Astrocyte (in vitro differentiated cells and primary cell): Measurements from ENCODE around the gene PPP1R14C. TPM values are rescaled to one million over a fixed set of nuclear protein-coding genes. Genes with fewer than 3 reads are reported as not detected.

Experiments
- DNase-seq: peaks from one replicate; pipeline ENCODE4 v3.0.0-alpha.2; 2010; ENCODE audit warnings: low read depth
- FAIRE-seq: peaks from 2 replicates; lab custom pipeline; 2011; peaks lifted over from hg19 to GRCh38; lab: Jason Lieb, UNC
- H2AFZ ChIP-seq: 2 replicates; pipeline ENCODE4 v1.6.0; 2012; ENCODE audit warnings: low read depth, low read length, inconsistent platforms
- H3K27ac ChIP-seq: 2 replicates; pipeline ENCODE4 v1.5.1; 2011; ENCODE audit warnings: low read depth, low read length, inconsistent platforms
- H3K27me3 ChIP-seq: 2 replicates; pipeline ENCODE4 v1.6.0; 2011; ENCODE audit warnings: low read length, inconsistent platforms; ENCODE audit not compliant: insufficient read depth
- H3K36me3 ChIP-seq: 2 replicates; pipeline ENCODE4 v1.5.1; 2011; ENCODE audit warnings: low read length, inconsistent platforms; ENCODE audit not compliant: insufficient read depth
- H3K4me1 ChIP-seq: 2 replicates; pipeline ENCODE4 v1.5.1; 2011; ENCODE audit warnings: low read length, inconsistent platforms; ENCODE audit not compliant: insufficient read depth
- H3K4me2 ChIP-seq: 2 replicates; pipeline ENCODE4 v1.6.0; 2012; ENCODE audit warnings: low read length, inconsistent platforms
- H3K4me3 ChIP-seq: 2 replicates; pipeline ENCODE4 v1.5.1; 2011; ENCODE audit warnings: low read depth, mild to moderate bottlenecking, low read length, inconsistent platforms; ENCODE audit not compliant: insufficient read depth
- H3K79me2 ChIP-seq: 2 replicates; pipeline ENCODE4 v1.6.0; 2012; ENCODE audit warnings: mild to moderate bottlenecking, low read length, inconsistent platforms; ENCODE audit not compliant: insufficient read depth
- H3K9ac ChIP-seq: 2 replicates; pipeline ENCODE4 v1.6.0; 2012; ENCODE audit warnings: mild to moderate bottlenecking, low read length, inconsistent platforms
- H3K9me3 ChIP-seq: 2 replicates; pipeline ENCODE4 v1.5.1; 2012; ENCODE audit warnings: low read depth, mild to moderate bottlenecking, low read length, inconsistent platforms; ENCODE audit not compliant: insufficient read depth
- H4K20me1 ChIP-seq: 2 replicates; pipeline ENCODE4 v1.6.0; 2012; ENCODE audit warnings: low read length, inconsistent platforms; ENCODE audit not compliant: insufficient read depth
- H3K27ac Mint-ChIP-seq: one replicate; pipeline ENCODE4 v1.8.0; 2021; ENCODE audit warnings: mild to moderate bottlenecking, mixed read lengths; ENCODE audit not compliant: unreplicated experiment
- H3K27me3 Mint-ChIP-seq: one replicate; pipeline ENCODE4 v1.8.0; 2021; ENCODE audit warnings: low read depth, mixed read lengths; ENCODE audit not compliant: unreplicated experiment
- H3K36me3 Mint-ChIP-seq: one replicate; pipeline ENCODE4 v1.8.0; 2021; ENCODE audit warnings: low read depth, mixed read lengths; ENCODE audit not compliant: unreplicated experiment
- H3K4me1 Mint-ChIP-seq: one replicate; pipeline ENCODE4 v1.8.0; 2021; ENCODE audit warnings: low read depth, mixed read lengths; ENCODE audit not compliant: unreplicated experiment
- H3K4me3 Mint-ChIP-seq: one replicate; pipeline ENCODE4 v1.8.0; 2021; ENCODE audit warnings: mild to moderate bottlenecking, moderate library complexity, mixed read lengths; ENCODE audit not compliant: unreplicated experiment
- H3K9me3 Mint-ChIP-seq: one replicate; pipeline ENCODE4 v1.8.0; 2021; ENCODE audit warnings: mild to moderate bottlenecking, mixed read lengths; ENCODE audit not compliant: unreplicated experiment
- CTCF ChIP-seq: IDR thresholded peaks from 2 replicates; pipeline ENCODE4 v1.5.1; 2011; ENCODE audit warnings: low read depth, mild to moderate bottlenecking, inconsistent platforms, low read length, moderate library complexity; ENCODE audit not compliant: insufficient read depth
- EZH2 ChIP-seq: IDR thresholded peaks from 2 replicates; pipeline ENCODE4 v1.6.1; 2012; ENCODE audit warnings: mild to moderate bottlenecking, low read length, inconsistent platforms; ENCODE audit not compliant: insufficient read depth
- total RNA-seq: library from RNA; stranded (reverse); gene quantifications from 2 replicates; pipeline ENCODE4 v1.2.1, GENCODE V29; 2021

The PPP1R14C gene
- total RNA-seq, 1 donor from 2014 or later = 3.9 TPM

DNA sequence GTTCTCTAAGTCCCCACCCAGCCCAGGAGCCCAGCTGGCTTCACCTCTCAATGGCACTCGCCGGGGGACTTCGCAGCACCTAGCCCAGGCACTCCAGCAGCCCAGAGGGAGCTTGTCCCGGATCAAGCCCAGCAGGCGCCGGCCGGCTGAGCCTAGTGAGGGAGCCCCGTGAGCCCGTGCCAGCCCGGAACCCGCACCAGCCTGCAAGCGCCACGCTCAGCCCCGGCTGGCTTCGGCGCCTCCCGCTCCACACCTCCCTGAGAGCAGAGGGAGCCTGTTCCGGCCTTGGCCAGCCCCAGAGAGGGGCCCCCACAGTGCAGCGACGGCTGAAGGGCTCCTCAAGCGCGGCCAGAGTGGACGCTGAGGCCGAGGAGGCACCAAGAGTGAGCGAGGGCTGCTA lies 27.1 kb upstream of the PPP1R14C start:
- H3K36me3 ChIP-seq = no peaks in the 10 kb centered on the region
- H2AFZ ChIP-seq = no peak overlapping the region
- no peaks in the 10 kb centered on the region for H4K20me1 ChIP-seq
- Mint-ChIP-seq H3K27ac (no peak overlapping the region), H3K4me1 (peaks cover 10% of the 10 kb centered on the region), H3K4me3 (no peak overlapping the region), H3K27me3 (peaks cover 23% of the 10 kb centered on the region), H3K9me3 (peaks cover 6% of the 10 kb centered on the region), H3K36me3 (no peaks in the 10 kb centered on the region)
- TF ChIP-seq EZH2 = no peak
- no peak for TF ChIP-seq CTCF
- FAIRE-seq = no peak
- H3K79me2 ChIP-seq = no peaks in the 10 kb centered on the region
- no peaks in the 10 kb centered on the region for H3K4me1 ChIP-seq
- no peak overlapping the region for H3K4me2 ChIP-seq
- no peak overlapping the region for H3K27ac ChIP-seq
- no peak overlapping the region for H3K9ac ChIP-seq
- peaks cover 7% of the 10 kb centered on the region for H3K27me3 ChIP-seq
- H3K4me3 ChIP-seq = no peak overlapping the region
- DNase-seq = no peak
- H3K9me3 ChIP-seq = no peaks in the 10 kb centered on the region

DNA sequence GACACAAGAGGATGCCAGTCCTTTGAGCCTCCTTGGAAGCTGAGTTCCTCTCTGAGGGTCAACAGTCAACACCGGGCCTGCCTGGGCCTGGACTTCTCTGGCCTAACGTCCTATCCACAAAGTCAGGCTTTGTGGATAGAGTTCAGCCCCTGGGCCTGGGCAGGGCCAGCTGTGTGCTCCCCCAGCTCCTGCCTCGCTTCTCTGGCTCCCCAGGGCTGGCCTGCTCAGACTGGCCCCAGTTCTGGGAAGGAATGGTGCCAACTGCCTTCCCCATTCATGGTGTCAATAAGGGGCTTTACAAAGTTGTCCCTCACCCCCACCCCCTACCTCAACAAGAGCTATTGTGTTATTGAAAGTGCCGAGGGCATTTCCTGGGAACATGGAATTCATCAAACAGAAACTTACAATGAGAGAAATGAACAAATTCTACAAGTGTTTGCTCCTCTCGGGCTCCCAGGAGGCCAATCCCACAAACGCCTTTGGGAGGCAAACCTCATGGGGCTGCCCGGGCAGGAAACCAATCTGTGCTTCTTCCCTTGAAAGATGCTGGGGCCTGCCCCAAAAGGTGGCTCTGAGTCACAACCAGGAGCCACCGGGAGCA lies 26.5 kb upstream of the PPP1R14C start:
- Histone ChIP-seq H3K4me2 (no peak overlapping the region), H3K4me3 (no peak overlapping the region), H3K9ac (no peak overlapping the region), H2AFZ (no peak overlapping the region), H3K27me3 (peaks cover 4% of the 10 kb centered on the region), H3K36me3 (no peaks in the 10 kb centered on the region), H3K27ac (no peak overlapping the region), H3K79me2 (no peaks in the 10 kb centered on the region), H3K4me1 (no peaks in the 10 kb centered on the region), H4K20me1 (no peaks in the 10 kb centered on the region), H3K9me3 (no peaks in the 10 kb centered on the region)
- Mint-ChIP-seq H3K27me3 (peaks cover 18% of the 10 kb centered on the region), H3K4me3 (no peak overlapping the region), H3K9me3 (peaks cover 6% of the 10 kb centered on the region), H3K27ac (no peak overlapping the region), H3K4me1 (peaks cover 10% of the 10 kb centered on the region), H3K36me3 (no peaks in the 10 kb centered on the region)
- no peak for TF ChIP-seq CTCF
- no peak for TF ChIP-seq EZH2
- DNase-seq (no peak), FAIRE-seq (no peak)

DNA sequence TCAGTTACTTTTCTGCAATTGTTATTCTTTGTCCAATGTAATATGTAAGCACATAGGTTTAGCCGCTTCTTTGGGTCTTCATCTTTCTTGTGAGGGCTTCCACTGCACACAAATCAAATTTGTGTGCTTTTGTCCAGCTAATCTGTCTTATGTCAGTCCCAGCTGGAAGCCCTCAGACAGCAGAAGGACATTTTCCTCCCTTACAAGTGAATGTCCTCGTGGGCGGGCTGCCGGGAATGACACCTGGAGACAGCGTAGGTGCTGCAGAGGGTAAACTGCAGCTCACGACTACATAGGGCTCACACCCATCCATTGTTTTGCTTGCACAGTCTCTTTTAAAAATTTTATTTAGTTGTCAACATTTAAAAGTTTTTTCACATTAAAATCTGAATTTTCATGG lies 24.6 kb upstream of the PPP1R14C start:
- Histone ChIP-seq H3K36me3 (no peaks in the 10 kb centered on the region), H3K9me3 (no peaks in the 10 kb centered on the region), H3K79me2 (no peaks in the 10 kb centered on the region), H3K9ac (no peak overlapping the region), H3K4me1 (no peaks in the 10 kb centered on the region), H2AFZ (no peak overlapping the region), H3K27me3 (no peaks in the 10 kb centered on the region), H3K4me3 (no peak overlapping the region), H3K4me2 (no peak overlapping the region), H4K20me1 (no peaks in the 10 kb centered on the region), H3K27ac (no peak overlapping the region)
- TF ChIP-seq CTCF (no peak), EZH2 (no peak)
- FAIRE-seq = no peak
- DNase-seq = no peak
- no peaks in the 10 kb centered on the region for H3K36me3 Mint-ChIP-seq
- no peak overlapping the region for H3K27ac Mint-ChIP-seq
- no peak overlapping the region for H3K4me3 Mint-ChIP-seq
- peaks cover 5% of the 10 kb centered on the region for H3K27me3 Mint-ChIP-seq
- peaks cover 6% of the 10 kb centered on the region for H3K9me3 Mint-ChIP-seq
- H3K4me1 Mint-ChIP-seq = peaks cover 10% of the 10 kb centered on the region
